ENCODE measurements around the gene MCF2L2. TPM values are rescaled to one million over a fixed set of nuclear protein-coding genes. Genes with fewer than 3 reads are reported as not detected.

Gene MCF2L2
- total and polyA plus RNA-seq, 2 donors from 2014 or later = 0.32 to 1.7 TPM

DNA sequence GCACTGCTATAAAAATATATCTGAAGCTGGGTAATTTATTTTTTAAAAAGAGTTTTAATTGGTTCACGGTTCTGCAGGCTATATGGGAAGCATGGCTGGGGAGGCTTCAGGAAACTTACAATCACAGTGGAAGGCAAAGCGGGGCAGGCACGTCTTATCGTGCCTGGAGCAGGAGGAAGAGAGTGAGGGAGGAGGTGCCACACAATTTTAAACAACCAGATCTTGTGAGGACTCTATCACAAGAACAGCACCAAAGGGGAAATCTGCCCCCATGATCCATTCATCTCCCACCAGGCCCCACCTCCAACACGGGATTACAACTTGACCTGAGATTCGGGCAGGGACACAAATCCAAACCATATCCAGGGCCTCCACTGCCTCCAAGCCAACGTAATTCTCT is 75.0 kb downstream of the MCF2L2 start:
- no peaks in the 10 kb centered on the region for H3K36me3 ChIP-seq (ENCODE audit: control insufficient read depth in 2 of 3, insufficient read depth in 3 of 3, low read length in 3 of 3)
- no peak overlapping the region for H3K9ac ChIP-seq (ENCODE audit: low read length in 3 of 3)
- intact Hi-C loops (cut with DNase I) = no loop called here
- no peak for FAIRE-seq
- no peaks in the 10 kb centered on the region for H3K27me3 ChIP-seq (ENCODE audit: control insufficient read depth, insufficient read depth, low read length)
- no peak for DNase-seq
- H3K4me1 ChIP-seq (ENCODE audit: control insufficient read depth in 2 of 3, insufficient read depth in 2 of 3, low read depth in 1 of 3, low read length in 3 of 3) = no peaks in the 10 kb centered on the region
- TF ChIP-seq, protein P1, sequence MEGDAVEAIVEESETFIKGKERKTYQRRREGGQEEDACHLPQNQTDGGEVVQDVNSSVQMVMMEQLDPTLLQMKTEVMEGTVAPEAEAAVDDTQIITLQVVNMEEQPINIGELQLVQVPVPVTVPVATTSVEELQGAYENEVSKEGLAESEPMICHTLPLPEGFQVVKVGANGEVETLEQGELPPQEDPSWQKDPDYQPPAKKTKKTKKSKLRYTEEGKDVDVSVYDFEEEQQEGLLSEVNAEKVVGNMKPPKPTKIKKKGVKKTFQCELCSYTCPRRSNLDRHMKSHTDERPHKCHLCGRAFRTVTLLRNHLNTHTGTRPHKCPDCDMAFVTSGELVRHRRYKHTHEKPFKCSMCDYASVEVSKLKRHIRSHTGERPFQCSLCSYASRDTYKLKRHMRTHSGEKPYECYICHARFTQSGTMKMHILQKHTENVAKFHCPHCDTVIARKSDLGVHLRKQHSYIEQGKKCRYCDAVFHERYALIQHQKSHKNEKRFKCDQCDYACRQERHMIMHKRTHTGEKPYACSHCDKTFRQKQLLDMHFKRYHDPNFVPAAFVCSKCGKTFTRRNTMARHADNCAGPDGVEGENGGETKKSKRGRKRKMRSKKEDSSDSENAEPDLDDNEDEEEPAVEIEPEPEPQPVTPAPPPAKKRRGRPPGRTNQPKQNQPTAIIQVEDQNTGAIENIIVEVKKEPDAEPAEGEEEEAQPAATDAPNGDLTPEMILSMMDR (IDR thresholded peaks at IDR 0.05; ENCODE audit: borderline replicate concordance, extremely low read depth, insufficient read depth) = no peak
- no peak overlapping the region for H3K27ac ChIP-seq (ENCODE audit: low read depth in 2 of 2, low read length in 2 of 2)
- H3K4me3 ChIP-seq (ENCODE audit: low read length in 3 of 3) = no peak overlapping the region
- H3K9me3 ChIP-seq (ENCODE audit: control insufficient read depth in 2 of 3, insufficient read depth in 1 of 3, low read length in 3 of 3) = peaks cover 0 to 6% (median 0%) of the 10 kb centered on the region in 3 donors

GRCh38 chr3:183350164-183350563 is 78.3 kb downstream of the MCF2L2 start:
- Histone ChIP-seq H3K4me1 (ENCODE audit: control insufficient read depth in 2 of 3, insufficient read depth in 2 of 3, low read depth in 1 of 3, low read length in 3 of 3) (no peaks in the 10 kb centered on the region), H3K4me3 (ENCODE audit: low read length in 3 of 3) (no peak overlapping the region), H3K9me3 (ENCODE audit: control insufficient read depth in 2 of 3, insufficient read depth in 1 of 3, low read length in 3 of 3) (no peaks in the 10 kb centered on the region), H3K27me3 (ENCODE audit: control insufficient read depth, insufficient read depth, low read length) (no peaks in the 10 kb centered on the region), H3K36me3 (ENCODE audit: control insufficient read depth in 2 of 3, insufficient read depth in 3 of 3, low read length in 3 of 3) (no peaks in the 10 kb centered on the region), H3K9ac (ENCODE audit: low read length in 3 of 3) (no peak overlapping the region), H3K27ac (ENCODE audit: low read depth in 2 of 2, low read length in 2 of 2) (no peak overlapping the region)
- FAIRE-seq (no peak), DNase-seq (no peak)
- TF ChIP-seq, protein P1 (IDR thresholded peaks at IDR 0.05; ENCODE audit: borderline replicate concordance, extremely low read depth, insufficient read depth) = no peak
- intact Hi-C loops (cut with DNase I) = no loop called here

DNA sequence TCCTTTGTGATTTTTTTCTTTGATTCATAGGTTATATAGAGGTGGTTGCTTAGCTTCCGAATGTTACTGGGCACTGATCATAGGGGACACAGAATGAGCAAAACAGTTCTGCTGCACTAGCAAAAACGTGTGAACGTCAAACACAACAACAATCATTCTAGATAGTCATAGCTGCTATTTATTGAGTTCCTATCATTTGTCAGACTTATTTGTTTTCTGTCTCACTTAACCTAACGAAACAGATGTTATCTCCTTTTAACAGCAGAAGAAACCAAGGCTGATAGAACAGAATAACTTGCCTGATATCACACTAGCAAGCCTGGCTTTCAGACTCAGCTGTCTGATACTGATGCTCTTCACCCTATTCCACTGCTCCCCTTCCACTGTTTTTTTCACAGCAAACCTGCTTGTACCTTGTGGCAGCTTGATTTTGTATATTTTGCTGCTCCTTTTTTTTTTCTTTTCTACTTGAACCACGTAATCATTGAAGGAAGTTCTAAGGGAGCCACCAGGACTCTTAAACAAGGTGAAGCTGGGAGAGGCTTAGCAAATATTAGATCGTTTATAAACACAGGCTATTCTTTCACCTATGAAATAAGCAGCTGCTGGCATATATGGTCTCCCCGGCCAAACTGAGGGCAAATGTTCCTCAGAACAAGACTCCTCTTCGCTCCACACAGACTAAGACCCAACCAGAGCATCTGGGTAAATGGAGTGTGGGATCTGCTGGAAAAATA is 78.8 kb downstream of the MCF2L2 start:
- no peaks in the 10 kb centered on the region for H3K9me3 ChIP-seq (ENCODE audit: control insufficient read depth in 2 of 3, insufficient read depth in 1 of 3, low read length in 3 of 3)
- H3K4me1 ChIP-seq (ENCODE audit: control insufficient read depth in 2 of 3, insufficient read depth in 2 of 3, low read depth in 1 of 3, low read length in 3 of 3) = no peaks in the 10 kb centered on the region
- DNase-seq (no peak), FAIRE-seq (no peak)
- no peaks in the 10 kb centered on the region for H3K27me3 ChIP-seq (ENCODE audit: control insufficient read depth, insufficient read depth, low read length)
- intact Hi-C loops (cut with DNase I) = no loop called here
- no peaks in the 10 kb centered on the region for H3K36me3 ChIP-seq (ENCODE audit: control insufficient read depth in 2 of 3, insufficient read depth in 3 of 3, low read length in 3 of 3)
- H3K4me3 ChIP-seq (ENCODE audit: low read length in 3 of 3) = no peak overlapping the region
- TF ChIP-seq, protein P1 (IDR thresholded peaks at IDR 0.05; ENCODE audit: borderline replicate concordance, extremely low read depth, insufficient read depth) = no peak
- H3K9ac ChIP-seq (ENCODE audit: low read length in 3 of 3) = no peak overlapping the region
- no peak overlapping the region for H3K27ac ChIP-seq (ENCODE audit: low read depth in 2 of 2, low read length in 2 of 2)

Measured in kidney (tissue), 14 donors.